Pancreas (tissue), 10 donors: ENCODE measurements around the gene ZNF425. TPM values are rescaled to one million over a fixed set of nuclear protein-coding genes. Genes with fewer than 3 reads are reported as not detected.
"Not testable (repeated sequence)": the region's sequence is repeated elsewhere in the genome, so short reads cannot be mapped to it uniquely, and the experiment has no call there.

ENCODE experiments used
- ATAC-seq, 4 donors: fragments of 200-7000 bp; cut with Tn5 transposase; one replicate each; pipeline versions ENCODE4 v1.8.0 to v1.9.1; 2020; ENCODE audit warnings: mild to moderate bottlenecking in 4 of 4, moderate library complexity in 4 of 4
- DNase-seq, 6 donors: peaks; one replicate each; pipeline ENCODE4 v3.0.0-alpha.2; 2020
- FAIRE-seq: peaks from 2 replicates; lab custom pipeline; 2012; peaks lifted over from hg19 to GRCh38; lab: Jason Lieb, UNC
- H3K27ac ChIP-seq, 4 donors: fragments of 200-600 bp; sonication (generic); 1 replicate in 3 of 4; 2 replicates in 1 of 4; pipeline versions ENCODE4 v1.5.0 to v1.8.0; 2020
- H3K27me3 ChIP-seq, 4 donors: fragments of 200-600 bp; one replicate each; pipeline ENCODE4 v1.8.0; 2021
- H3K36me3 ChIP-seq, 3 donors: fragments of 200-600 bp; sonication (generic) in 1 of 3; one replicate each; pipeline versions ENCODE4 v1.5.0 to v1.8.0; 2020 to 2021
- H3K4me1 ChIP-seq, 3 donors: fragments of 200-600 bp; one replicate each; pipeline ENCODE4 v1.8.0; 2021
- H3K4me3 ChIP-seq, 4 donors: fragments of 200-600 bp; sonication (generic) in 2 of 4; one replicate each; pipeline versions ENCODE4 v1.5.0 to v1.8.0; 2020 to 2021
- H3K9me3 ChIP-seq, 4 donors: fragments of 200-600 bp; one replicate each; pipeline ENCODE4 v1.8.0; 2021
- CTCF ChIP-seq, 4 donors: fragments of 200-600 bp; sonication (generic) in 3 of 4; IDR thresholded peaks; one replicate each; pipeline versions ENCODE4 v1.5.0 to v1.8.0; 2021; ENCODE audit warnings: antibody characterized with exemption in 4 of 4
- WGBS, 2 donors: extraction: QIAGEN DNeasy Blood & Tissue Kit; methylation state at CpG; one replicate each; pipeline ENCODE4 v1.1.7; 2013; 5-methylcytosine and 5-hydroxymethylcytosine counted together
- intact Hi-C, 3 donors: fragments of 100-400 bp; cut with DNase I; formaldehyde crosslinking; loops; one replicate each; pipeline versions ENCODE4 v1.11.1 to v1.14.2; 2022
- polyA plus RNA-seq, 2 donors: library from polyadenylated mRNA; stranded (reverse); fragments of 200-250 nt; gene quantifications; one replicate each; pipeline ENCODE4 v1.2.3, GENCODE V29; 2013
- total RNA-seq, 6 donors: library from RNA; stranded (reverse); fragmentation: NEBNext Ultra II Directional in 4 of 6; extraction: Animal tissue kit (Norgen Biotek cat#: 25700) in 4 of 6; gene quantifications; one replicate each; pipeline versions ENCODE4 v1.2.1 to v1.2.4, GENCODE V29; 2021 to 2023
- donor health status: healthy with polysubstance abuse.
- donor health status: DM: no; HTN: no; CAD: no; lungs with moderate emphysema.
- donor health status: DM: no; HTN: no; CAD: no.
- donor health status: control.
- donor health status: control.
- donor health status: Bipolar disorder and iron deficiency.
- donor health status: DM: yes; HTN: yes; CAD: no.
- donor health status: DM: no; HTN: no; CAD: no.
- donor health status: DM: no; HTN: no; CAD: no.
- donor health status: DM: yes; HTN: yes; CAD: no.

Gene ZNF425
- total and polyA plus RNA-seq, 8 donors = 0.52 to 1.5 (median 1.00) TPM

GRCh38 chr7:149063476-149063875 lies 62.6 kb downstream of the ZNF425 start:
- intact Hi-C loops = loop anchor here in 1 of 3 donors (5.0 kb wide), 1 partner anchor 56 kb away; no protein-coding TSS in a partner anchor
- Histone ChIP-seq H3K4me3 (no peak overlapping the region), H3K27ac (no peak overlapping the region), H3K4me1 (no peaks in the 10 kb centered on the region), H3K36me3 (no peaks in the 10 kb centered on the region), H3K9me3 (no peaks in the 10 kb centered on the region), H3K27me3 (no peaks in the 10 kb centered on the region)
- TF ChIP-seq CTCF (IDR thresholded peaks at IDR 0.05) = no peak
- DNase-seq (no peak), ATAC-seq (no peak), FAIRE-seq (no peak)

- H3K9me3 ChIP-seq, H3K27me3 ChIP-seq, DNase-seq, H3K4me3 ChIP-seq, H3K4me1 ChIP-seq, H3K36me3 ChIP-seq, H3K27ac ChIP-seq, ATAC-seq, FAIRE-seq: not testable (repeated sequence)
- intact Hi-C loops = loop anchor here in 1 of 3 donors (5.0 kb wide), 1 partner anchor 55 kb away; no protein-coding TSS in a partner anchor
- WGBS, 2 donors = 87 to 89% methylated on average over 10 of the region's 10 CpGs
Observed at GRCh38 chr7:149062217-149062899, 63.8 kb downstream of the ZNF425 start.

- intact Hi-C loops = loop anchor here in 1 of 3 donors (5.0 kb wide), 1 partner anchor 53 kb away; no protein-coding TSS in a partner anchor
- no peaks in the 10 kb centered on the region for H3K36me3 ChIP-seq
- no peaks in the 10 kb centered on the region for H3K27me3 ChIP-seq
- no peak overlapping the region for H3K27ac ChIP-seq
- 16 to 32% methylated on average over 1 of the region's 1 CpG for WGBS, 2 donors
- H3K4me1 ChIP-seq = no peaks in the 10 kb centered on the region
- ATAC-seq (no peak), FAIRE-seq (no peak), DNase-seq (no peak)
- TF ChIP-seq CTCF (IDR thresholded peaks at IDR 0.05) = no peak
- H3K4me3 ChIP-seq = no peak overlapping the region
- no peaks in the 10 kb centered on the region for H3K9me3 ChIP-seq
Observed at GRCh38 chr7:149060156-149060555, 66.0 kb downstream of the ZNF425 start.

GRCh38 chr7:149053885-149054284 lies 72.2 kb downstream of the ZNF425 start:
- no peak overlapping the region for H3K27ac ChIP-seq
- no peaks in the 10 kb centered on the region for H3K4me1 ChIP-seq
- H3K9me3 ChIP-seq = no peaks in the 10 kb centered on the region
- no peak overlapping the region for H3K4me3 ChIP-seq
- ATAC-seq (no peak), FAIRE-seq (no peak), DNase-seq (no peak)
- no peak for TF ChIP-seq CTCF (IDR thresholded peaks at IDR 0.05)
- H3K27me3 ChIP-seq = no peaks in the 10 kb centered on the region
- WGBS, 2 donors = 80 to 87% methylated on average over 8 of the region's 8 CpGs
- intact Hi-C loops = no loop called here
- H3K36me3 ChIP-seq = no peaks in the 10 kb centered on the region

GRCh38 chr7:149053384-149053783 lies 72.7 kb downstream of the ZNF425 start:
- 87 to 94% methylated on average over 1 of the region's 1 CpG for WGBS, 2 donors
- intact Hi-C loops = no loop called here

More at GRCh38 chr7:149053384-149053783, 72.7 kb downstream of the ZNF425 start:
- no peak overlapping the region for H3K4me3 ChIP-seq
- no peaks in the 10 kb centered on the region for H3K36me3 ChIP-seq
- TF ChIP-seq CTCF (IDR thresholded peaks at IDR 0.05) = no peak
- ATAC-seq (no peak), DNase-seq (no peak), FAIRE-seq (no peak)
- H3K27ac ChIP-seq = no peak overlapping the region
- no peaks in the 10 kb centered on the region for H3K4me1 ChIP-seq
- H3K9me3 ChIP-seq = no peaks in the 10 kb centered on the region
- H3K27me3 ChIP-seq = no peaks in the 10 kb centered on the region

Other genes starting within 250 kb of the ZNF425 start
- gene EZH2, start 242.0 kb downstream of the ZNF425 start, total RNA-seq = 1 to 10 TPM; 2.4 to 3.6 (median 3.2) TPM
- gene EZH2, start 242.0 kb downstream of the ZNF425 start, polyA plus RNA-seq = 1 to 10 TPM; 3.0 to 4.3 TPM
- gene PDIA4, start 97.8 kb downstream of the ZNF425 start, total RNA-seq = 100 to 1,000 TPM in 2 of 6 donors, 10 to 100 TPM in 4; 54.2 to 185 (median 86.7) TPM
- gene PDIA4, start 97.8 kb downstream of the ZNF425 start, polyA plus RNA-seq = 10 to 100 TPM; 35.6 to 52.1 TPM
- gene ZNF786, start 35.6 kb downstream of the ZNF425 start, total RNA-seq = 1 to 10 TPM; 1.8 to 4.4 (median 2.5) TPM
- 1 to 10 TPM; 3.3 to 3.7 TPM for gene ZNF786, start 35.6 kb downstream of the ZNF425 start, polyA plus RNA-seq
- 1 to 10 TPM; 5.0 to 8.0 (median 5.9) TPM for gene ZNF398, start 21.1 kb upstream of the ZNF425 start, total RNA-seq
- 1 to 10 TPM; 2.4 to 2.8 TPM for gene ZNF398, start 21.1 kb upstream of the ZNF425 start, polyA plus RNA-seq
- gene ZNF282, start 69.2 kb upstream of the ZNF425 start, total RNA-seq = 10 to 100 TPM; 12.1 to 19.4 (median 15.2) TPM
- gene ZNF282, start 69.2 kb upstream of the ZNF425 start, polyA plus RNA-seq = 10 to 100 TPM; 12.9 to 14.5 TPM
- gene ZNF212, start 113.3 kb upstream of the ZNF425 start, total RNA-seq = 1 to 10 TPM; 3.7 to 9.0 (median 5.2) TPM
- 10 to 100 TPM in 1 of 2 donors, 1 to 10 TPM in 1; 8.7 to 13.7 TPM for gene ZNF212, start 113.3 kb upstream of the ZNF425 start, polyA plus RNA-seq
- 1 to 10 TPM; 4.7 to 9.9 (median 5.9) TPM for gene ZNF783, start 135.9 kb upstream of the ZNF425 start, total RNA-seq
- gene ZNF783, start 135.9 kb upstream of the ZNF425 start, polyA plus RNA-seq = 10 to 100 TPM in 1 of 2 donors, 1 to 10 TPM in 1; 9.8 to 11.2 TPM